Spleen (tissue), 11 donors: ENCODE results near the gene BTAF1. TPM values are rescaled to one million over a fixed set of nuclear protein-coding genes. Genes with fewer than 3 reads are reported as not detected.

ENCODE experiments used
- DNase-seq: peaks from one replicate; pipeline ENCODE4 v3.0.0-alpha.2; 2020
- H3K27ac ChIP-seq, 8 donors: fragments of 200-600 bp; sonication (generic) in 7 of 8; 1 replicate in 4 of 8; 2 replicates in 4 of 8; pipeline versions ENCODE4 v1.5.0 to v1.8.0; 2016 to 2021; ENCODE audit warnings: inconsistent platforms in 4 of 8, mild to moderate bottlenecking in 4 of 8, moderate library complexity in 1 of 8
- H3K27me3 ChIP-seq, 7 donors: fragments of 200-600 bp; sonication (generic) in 6 of 7; replicated peaks in 1 of 7; 1 replicate in 4 of 7; 2 replicates in 3 of 7; pipeline versions ENCODE4 v1.5.0 to v1.8.0; 2016 to 2021; ENCODE audit warnings: inconsistent platforms in 3 of 7, mild to moderate bottlenecking in 1 of 7
- H3K36me3 ChIP-seq, 6 donors: fragments of 200-600 bp; sonication (generic) in 5 of 6; 1 replicate in 4 of 6; 2 replicates in 2 of 6; pipeline versions ENCODE4 v1.5.0 to v1.8.0; 2016 to 2021; ENCODE audit warnings: inconsistent platforms in 2 of 6
- H3K4me1 ChIP-seq, 6 donors: fragments of 200-600 bp; sonication (generic) in 5 of 6; 1 replicate in 3 of 6; 2 replicates in 3 of 6; pipeline versions ENCODE4 v1.5.0 to v1.8.0; 2016 to 2021; ENCODE audit warnings: inconsistent platforms in 3 of 6
- H3K4me3 ChIP-seq, 8 donors: fragments of 200-600 bp; sonication (generic) in 7 of 8; 1 replicate in 4 of 8; 2 replicates in 4 of 8; pipeline versions ENCODE4 v1.5.0 to v1.8.0; 2016 to 2021; ENCODE audit warnings: inconsistent platforms in 4 of 8, mild to moderate bottlenecking in 4 of 8, moderate library complexity in 2 of 8
- H3K9me3 ChIP-seq, 8 donors: fragments of 200-600 bp; sonication (generic) in 7 of 8; 1 replicate in 4 of 8; 2 replicates in 4 of 8; pipeline versions ENCODE4 v1.5.0 to v1.8.0; 2016 to 2021; ENCODE audit warnings: inconsistent platforms in 4 of 8
- CTCF ChIP-seq, 11 experiments: fragments of 200-600 bp in 7 of 11; fragments of 450-650 bp in 4 of 11; sonication (generic) in 4 of 11; IDR thresholded peaks in 8 of 11; conservative IDR thresholded peaks in 3 of 11; 1 replicate in 7 of 11; 2 replicates in 4 of 11; pipeline versions ENCODE4 v1.4.0 to v1.8.0; 2016 to 2021; ENCODE audit warnings: antibody characterized with exemption in 11 of 11, inconsistent platforms in 4 of 11, mild to moderate bottlenecking in 1 of 11
- POLR2A ChIP-seq, 3 donors: fragments of 450-650 bp; IDR thresholded peaks; one replicate each; pipeline ENCODE4 v1.5.1; 2017; ENCODE audit warnings: antibody characterized with exemption in 3 of 3, mild to moderate bottlenecking in 1 of 3
- POLR2AphosphoS5 ChIP-seq, 3 donors: sonication (generic); formaldehyde crosslinking; IDR thresholded peaks; one replicate each; pipeline ENCODE4 v1.5.1; 2017; ENCODE audit warnings: antibody characterized with exemption in 3 of 3
- WGBS, 5 donors: extraction: QIAGEN DNeasy Blood & Tissue Kit in 3 of 5; methylation state at CpG; one replicate each; pipeline versions ENCODE4 v1.1.5 to v1.1.7; 2013 to 2018; 5-methylcytosine and 5-hydroxymethylcytosine counted together
- intact Hi-C: fragments of 100-400 bp; cut with DNase I; formaldehyde crosslinking; loops from one replicate; pipeline ENCODE4 v1.15.0; 2023; ENCODE audit warnings: low total_unique reads
- polyA plus RNA-seq, 3 donors: library from polyadenylated mRNA; stranded (reverse); fragments of 200-250 nt; gene quantifications; one replicate each; pipeline ENCODE4 v1.2.1, GENCODE V29; 2013
- total RNA-seq, 7 donors: library from RNA; depleted of rRNA in 3 of 7; stranded (reverse); fragments of >200 nt in 3 of 7; fragmentation: NEBNext Ultra II Directional in 4 of 7; extraction: Animal tissue kit (Norgen Biotek cat#: 25700) in 4 of 7; gene quantifications; one replicate each; pipeline versions ENCODE4 v1.1.0 to v1.2.1, GENCODE V29; 2016 to 2021
- donor health status: healthy with polysubstance abuse.
- donor health status: DM: no; HTN: no; CAD: no; lungs with moderate emphysema.
- donor health status: DM: no; HTN: no; CAD: no.
- donor health status: Bipolar disorder and iron deficiency.
- donor health status: healthy.
- donor health status: DM: no; HTN: no; CAD: no.
- donor health status: DM: yes; HTN: yes; CAD: no.

Gene BTAF1
- total and polyA plus RNA-seq, 10 donors, result 8.8 to 69.2 (median 50.2) TPM

GRCh38 chr10:91969297-91969696 lies 45.7 kb downstream of the BTAF1 start:
- Histone ChIP-seq H3K9me3 (no peaks in the 10 kb centered on the region), H3K27ac (no peak overlapping the region), H3K4me3 (no peak overlapping the region), H3K36me3 (peaks cover 0 to 84% (median 35%) of the 10 kb centered on the region in 6 donors), H3K27me3 (no peaks in the 10 kb centered on the region), H3K4me1 (no peaks in the 10 kb centered on the region)
- 96 to 99% (median 98%) methylated on average over 4 of the region's 4 CpGs for WGBS, 5 donors
- DNase-seq, result no peak
- intact Hi-C loops, result no loop called here
- TF ChIP-seq POLR2AphosphoS5 (IDR thresholded peaks at IDR 0.05), result no peak
- TF ChIP-seq POLR2A (IDR thresholded peaks at IDR 0.05), result no peak
- no peak for TF ChIP-seq CTCF (IDR thresholded peaks at IDR 0.05 in 8 of 11, conservative IDR thresholded peaks at IDR 0.05 in 3 of 11)

DNA sequence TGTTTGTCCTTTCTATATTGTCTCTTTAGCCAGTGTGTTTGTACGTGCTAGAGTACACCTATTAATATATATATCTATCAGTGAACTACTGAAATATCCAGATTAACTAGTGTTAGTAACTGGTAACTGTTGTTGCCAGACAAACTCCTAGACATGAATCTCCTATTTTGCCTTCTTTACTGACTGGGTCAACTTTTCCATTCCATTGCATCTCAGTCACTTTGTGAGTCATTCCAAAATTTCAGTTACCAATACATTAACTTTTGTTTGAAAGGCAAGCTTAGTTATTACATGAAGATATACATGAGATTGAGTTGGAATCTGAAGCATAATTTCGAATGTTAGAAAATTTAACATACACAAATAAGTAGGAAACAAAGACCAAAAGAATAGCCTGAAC lies 51.4 kb downstream of the BTAF1 start:
- no peak for DNase-seq
- no peaks in the 10 kb centered on the region for H3K27me3 ChIP-seq
- intact Hi-C loops, result no loop called here
- H3K9me3 ChIP-seq, result no peaks in the 10 kb centered on the region
- no peak overlapping the region for H3K27ac ChIP-seq
- WGBS, 5 donors, result 80 to 90% (median 86%) methylated on average over 2 of the region's 2 CpGs
- no peak for TF ChIP-seq CTCF (IDR thresholded peaks at IDR 0.05 in 8 of 11, conservative IDR thresholded peaks at IDR 0.05 in 3 of 11)
- no peak for TF ChIP-seq POLR2AphosphoS5 (IDR thresholded peaks at IDR 0.05)
- no peak for TF ChIP-seq POLR2A (IDR thresholded peaks at IDR 0.05)
- no peaks in the 10 kb centered on the region for H3K4me1 ChIP-seq
- peaks cover 0 to 79% (median 4%) of the 10 kb centered on the region in 6 donors for H3K36me3 ChIP-seq
- no peak overlapping the region for H3K4me3 ChIP-seq

DNA sequence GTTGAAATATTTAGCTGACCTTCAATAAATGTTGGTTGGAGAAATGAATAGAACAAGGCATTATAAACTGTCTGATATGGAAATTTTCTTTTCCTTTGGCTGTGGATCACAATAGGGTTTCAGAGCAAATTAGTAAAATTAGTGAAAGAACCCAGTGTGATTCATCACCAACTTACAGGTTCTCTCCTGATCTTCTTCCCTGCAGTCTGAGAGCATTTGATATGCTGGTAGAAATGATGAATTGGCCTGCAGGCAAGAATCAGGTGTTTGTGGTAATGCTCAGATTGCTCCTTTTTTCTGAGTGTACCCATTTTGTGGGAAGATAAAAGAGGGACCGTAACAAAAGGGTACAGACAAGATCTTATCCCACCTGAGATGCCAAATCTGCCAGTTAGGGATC lies 51.9 kb downstream of the BTAF1 start:
- TF ChIP-seq POLR2A (IDR thresholded peaks at IDR 0.05) (no peak), CTCF (IDR thresholded peaks at IDR 0.05 in 8 of 11, conservative IDR thresholded peaks at IDR 0.05 in 3 of 11) (no peak)
- 89 to 100% (median 100%) methylated on average over 1 of the region's 1 CpG for WGBS, 5 donors
- no peak for DNase-seq

GRCh38 chr10:91976317-91977051 lies 52.9 kb downstream of the BTAF1 start:
- H3K27me3 ChIP-seq, result no peaks in the 10 kb centered on the region
- TF ChIP-seq POLR2A (IDR thresholded peaks at IDR 0.05), result no peak
- no peak for TF ChIP-seq CTCF (IDR thresholded peaks at IDR 0.05 in 8 of 11, conservative IDR thresholded peaks at IDR 0.05 in 3 of 11)
- no peaks in the 10 kb centered on the region for H3K9me3 ChIP-seq
- DNase-seq, result no peak
- H3K4me3 ChIP-seq, result no peak overlapping the region
- no peaks in the 10 kb centered on the region for H3K4me1 ChIP-seq
- peaks cover 0 to 80% (median 5%) of the 10 kb centered on the region in 6 donors for H3K36me3 ChIP-seq
- intact Hi-C loops, result no loop called here
- H3K27ac ChIP-seq, result no peak overlapping the region
- 85 to 95% (median 91%) methylated on average over 5 of the region's 5 CpGs for WGBS, 5 donors

More for the DNA sequence above, 51.9 kb downstream of the BTAF1 start:
- H3K27me3 ChIP-seq, result no peaks in the 10 kb centered on the region
- no peaks in the 10 kb centered on the region for H3K4me1 ChIP-seq
- no peak overlapping the region for H3K27ac ChIP-seq
- no peak overlapping the region for H3K4me3 ChIP-seq
- intact Hi-C loops, result no loop called here
- no peaks in the 10 kb centered on the region for H3K9me3 ChIP-seq
- peaks cover 0 to 79% (median 4%) of the 10 kb centered on the region in 6 donors for H3K36me3 ChIP-seq
